Neuron (in vitro differentiated cells): ENCODE data around the gene DNMBP.
"Not testable (repeated sequence)": the region's sequence is repeated elsewhere in the genome, so short reads cannot be mapped to it uniquely, and the experiment has no call there.

Experiments used
- H2AFZ ChIP-seq: one replicate; pipeline ENCODE4 v1.6.1; 2013; ENCODE audit warnings: low read depth, mild to moderate bottlenecking, inconsistent platforms, low read length, moderate library complexity
- H3K27me3 ChIP-seq: one replicate; pipeline ENCODE4 v1.6.1; 2013; ENCODE audit warnings: low read length; ENCODE audit not compliant: insufficient read depth
- H3K36me3 ChIP-seq: one replicate; pipeline ENCODE4 v1.6.1; 2013; ENCODE audit warnings: low read length; ENCODE audit not compliant: insufficient read depth
- H3K4me1 ChIP-seq: one replicate; pipeline ENCODE4 v1.6.1; 2013; ENCODE audit warnings: low read length; ENCODE audit not compliant: insufficient read depth
- H3K4me3 ChIP-seq: 2 replicates; pipeline ENCODE4 v1.5.1; 2013; ENCODE audit warnings: mild to moderate bottlenecking, low read length, moderate library complexity
- H3K9me3 ChIP-seq: one replicate; pipeline ENCODE4 v1.6.1; 2013; ENCODE audit warnings: low read length

Gene DNMBP

GRCh38 chr10:99844433-99844955 is 165.3 kb downstream of the DNMBP start:
- Histone ChIP-seq H3K36me3 (no peaks in the 10 kb centered on the region), H2AFZ (no peak overlapping the region), H3K27me3 (no peaks in the 10 kb centered on the region), H3K4me3 (no peak overlapping the region), H3K4me1 (no peaks in the 10 kb centered on the region), H3K9me3 (no peaks in the 10 kb centered on the region)

- no peak overlapping the region for H3K4me3 ChIP-seq
- no peaks in the 10 kb centered on the region for H3K4me1 ChIP-seq
- H3K9me3 ChIP-seq: no peaks in the 10 kb centered on the region
Measured at GRCh38 chr10:99843310-99843709, 166.4 kb downstream of the DNMBP start.

GRCh38 chr10:99841746-99842145 is 168.0 kb downstream of the DNMBP start:
- no peaks in the 10 kb centered on the region for H3K9me3 ChIP-seq
- H2AFZ ChIP-seq: no peak overlapping the region
- H3K4me3 ChIP-seq: no peak overlapping the region
- no peaks in the 10 kb centered on the region for H3K27me3 ChIP-seq
- no peaks in the 10 kb centered on the region for H3K36me3 ChIP-seq
- H3K4me1 ChIP-seq: no peaks in the 10 kb centered on the region

More at GRCh38 chr10:99843310-99843709, 166.4 kb downstream of the DNMBP start:
- Histone ChIP-seq H3K27me3 (no peaks in the 10 kb centered on the region), H3K36me3 (no peaks in the 10 kb centered on the region), H2AFZ (no peak overlapping the region)

- H2AFZ ChIP-seq, H3K36me3 ChIP-seq, H3K9me3 ChIP-seq, H3K4me3 ChIP-seq, H3K4me1 ChIP-seq, H3K27me3 ChIP-seq: not testable (repeated sequence)
Measured at GRCh38 chr10:99840859-99841258, 168.9 kb downstream of the DNMBP start.

GRCh38 chr10:99836711-99837110 is 173.0 kb downstream of the DNMBP start:
- Histone ChIP-seq H3K4me3 (no peak overlapping the region), H3K4me1 (no peaks in the 10 kb centered on the region), H3K9me3 (no peaks in the 10 kb centered on the region), H3K27me3 (no peaks in the 10 kb centered on the region), H2AFZ (no peak overlapping the region), H3K36me3 (no peaks in the 10 kb centered on the region)

GRCh38 chr10:99835947-99836346 is 173.8 kb downstream of the DNMBP start:
- Histone ChIP-seq H3K36me3 (no peaks in the 10 kb centered on the region), H3K4me1 (no peaks in the 10 kb centered on the region), H2AFZ (no peak overlapping the region), H3K4me3 (no peak overlapping the region), H3K9me3 (no peaks in the 10 kb centered on the region), H3K27me3 (no peaks in the 10 kb centered on the region)

- no peaks in the 10 kb centered on the region for H3K36me3 ChIP-seq
- no peak overlapping the region for H3K4me3 ChIP-seq
- no peaks in the 10 kb centered on the region for H3K27me3 ChIP-seq
- H2AFZ ChIP-seq: no peak overlapping the region
- no peaks in the 10 kb centered on the region for H3K9me3 ChIP-seq
- no peaks in the 10 kb centered on the region for H3K4me1 ChIP-seq
Measured at GRCh38 chr10:99834410-99834809, 175.3 kb downstream of the DNMBP start.

- no peaks in the 10 kb centered on the region for H3K27me3 ChIP-seq
- H2AFZ ChIP-seq: no peak overlapping the region
- H3K9me3 ChIP-seq: peaks cover 4% of the 10 kb centered on the region
- no peak overlapping the region for H3K4me3 ChIP-seq
- no peaks in the 10 kb centered on the region for H3K36me3 ChIP-seq
- no peaks in the 10 kb centered on the region for H3K4me1 ChIP-seq
Measured at GRCh38 chr10:99832439-99832838, 177.3 kb downstream of the DNMBP start.

- no peaks in the 10 kb centered on the region for H3K27me3 ChIP-seq
- no peaks in the 10 kb centered on the region for H3K36me3 ChIP-seq
- H3K4me3 ChIP-seq: no peak overlapping the region
- no peak overlapping the region for H2AFZ ChIP-seq
- peaks cover 4% of the 10 kb centered on the region for H3K9me3 ChIP-seq
- H3K4me1 ChIP-seq: no peaks in the 10 kb centered on the region
Measured at GRCh38 chr10:99828464-99828863, 181.3 kb downstream of the DNMBP start.

- peaks cover 4% of the 10 kb centered on the region for H3K9me3 ChIP-seq
- H3K36me3 ChIP-seq: no peaks in the 10 kb centered on the region
- no peak overlapping the region for H3K4me3 ChIP-seq
- no peak overlapping the region for H2AFZ ChIP-seq
- no peaks in the 10 kb centered on the region for H3K27me3 ChIP-seq
- no peaks in the 10 kb centered on the region for H3K4me1 ChIP-seq
Measured at GRCh38 chr10:99827936-99828335, 181.8 kb downstream of the DNMBP start.
